Measurements from ENCODE around the gene DGCR8. TPM values are rescaled to one million over a fixed set of nuclear protein-coding genes. Genes with fewer than 3 reads are reported as not detected.

The DGCR8 gene
- total RNA-seq, 1 donor from 2014 or later, result 29.0 TPM

- peaks cover 31% of the 10 kb centered on the region for H3K79me2 ChIP-seq (ENCODE audit: insufficient read depth, low read length)
- no peak overlapping the region for H3K9ac ChIP-seq (ENCODE audit: low read length)
- DNase-seq (ENCODE audit: low read depth) (no peak), FAIRE-seq (no peak)
- H4K20me1 ChIP-seq (ENCODE audit: insufficient read depth, low read length), result peaks cover 88% of the 10 kb centered on the region
- H3K4me2 ChIP-seq (ENCODE audit: low read length), result no peak overlapping the region
- peaks cover 52% of the 10 kb centered on the region for H3K36me3 ChIP-seq (ENCODE audit: insufficient read depth, low read length)
- Mint-ChIP-seq H3K4me3 (ENCODE audit: unreplicated experiment) (no peak overlapping the region), H3K4me1 (ENCODE audit: low read depth, unreplicated experiment) (peaks cover 2% of the 10 kb centered on the region), H3K36me3 (ENCODE audit: low read depth, unreplicated experiment) (peaks cover 11% of the 10 kb centered on the region), H3K9me3 (ENCODE audit: unreplicated experiment) (no peaks in the 10 kb centered on the region), H3K27me3 (ENCODE audit: low read depth, unreplicated experiment) (no peaks in the 10 kb centered on the region), H3K27ac (ENCODE audit: unreplicated experiment) (no peak overlapping the region)
- no peaks in the 10 kb centered on the region for H3K9me3 ChIP-seq (ENCODE audit: insufficient read depth, low read depth, low read length)
- H2AFZ ChIP-seq (ENCODE audit: low read depth, low read length), result no peak overlapping the region
- no peak overlapping the region for H3K4me3 ChIP-seq (ENCODE audit: insufficient read depth, low read depth, low read length)
- no peak for TF ChIP-seq EZH2 (IDR thresholded peaks at IDR 0.05; ENCODE audit: insufficient read depth, low read length)
- no peak for TF ChIP-seq CTCF (IDR thresholded peaks at IDR 0.05; ENCODE audit: insufficient read depth, low read depth, low read length)
- H3K27me3 ChIP-seq (ENCODE audit: insufficient read depth, low read length), result no peaks in the 10 kb centered on the region
- H3K27ac ChIP-seq (ENCODE audit: low read depth, low read length), result no peak overlapping the region
- H3K4me1 ChIP-seq (ENCODE audit: insufficient read depth, low read length), result no peaks in the 10 kb centered on the region
These were observed 29.6 kb downstream of the DGCR8 start for GRCh38 chr22:20109411-20110358.

- TF ChIP-seq EZH2 (IDR thresholded peaks at IDR 0.05; ENCODE audit: insufficient read depth, low read length) (no peak), CTCF (IDR thresholded peaks at IDR 0.05; ENCODE audit: insufficient read depth, low read depth, low read length) (no peak)
- no peaks in the 10 kb centered on the region for H3K4me1 ChIP-seq (ENCODE audit: insufficient read depth, low read length)
- no peak overlapping the region for H3K27ac Mint-ChIP-seq (ENCODE audit: unreplicated experiment)
- H3K79me2 ChIP-seq (ENCODE audit: insufficient read depth, low read length), result peaks cover 31% of the 10 kb centered on the region
- H3K9me3 Mint-ChIP-seq (ENCODE audit: unreplicated experiment), result no peaks in the 10 kb centered on the region
- H3K27me3 ChIP-seq (ENCODE audit: insufficient read depth, low read length), result no peaks in the 10 kb centered on the region
- H3K4me3 ChIP-seq (ENCODE audit: insufficient read depth, low read depth, low read length), result no peak overlapping the region
- H2AFZ ChIP-seq (ENCODE audit: low read depth, low read length), result no peak overlapping the region
- peaks cover 13% of the 10 kb centered on the region for H3K36me3 Mint-ChIP-seq (ENCODE audit: low read depth, unreplicated experiment)
- peaks cover 46% of the 10 kb centered on the region for H3K36me3 ChIP-seq (ENCODE audit: insufficient read depth, low read length)
- FAIRE-seq (no peak), DNase-seq (ENCODE audit: low read depth) (no peak)
- no peak overlapping the region for H3K9ac ChIP-seq (ENCODE audit: low read length)
- H3K27ac ChIP-seq (ENCODE audit: low read depth, low read length), result no peak overlapping the region
- H3K4me3 Mint-ChIP-seq (ENCODE audit: unreplicated experiment), result no peak overlapping the region
- H3K4me1 Mint-ChIP-seq (ENCODE audit: low read depth, unreplicated experiment), result no peaks in the 10 kb centered on the region
- no peaks in the 10 kb centered on the region for H3K27me3 Mint-ChIP-seq (ENCODE audit: low read depth, unreplicated experiment)
- H3K4me2 ChIP-seq (ENCODE audit: low read length), result no peak overlapping the region
- peaks cover 80% of the 10 kb centered on the region for H4K20me1 ChIP-seq (ENCODE audit: insufficient read depth, low read length)
- H3K9me3 ChIP-seq (ENCODE audit: insufficient read depth, low read depth, low read length), result no peaks in the 10 kb centered on the region
These were observed 30.4 kb downstream of the DGCR8 start for GRCh38 chr22:20110359-20110985.

Measured in astrocyte (in vitro differentiated cells and primary cell).